Measurements from ENCODE around the gene CFAP77. TPM values are rescaled to one million over a fixed set of nuclear protein-coding genes. Genes with fewer than 3 reads are reported as not detected.
"Not testable (repeated sequence)": the region's sequence is repeated elsewhere in the genome, so short reads cannot be mapped to it uniquely, and the experiment has no call there.

The CFAP77 gene
- total and polyA plus RNA-seq, 2 experiments from 2014 or later, result not detected

GRCh38 chr9:132560616-132561202 lies 150.7 kb downstream of the CFAP77 start:
- no peaks in the 10 kb centered on the region for H3K36me3 ChIP-seq (ENCODE audit: low read depth)
- H3K9me2 ChIP-seq (ENCODE audit: insufficient read depth), result no peaks in the 10 kb centered on the region
- TF ChIP-seq EZH2 (IDR thresholded peaks at IDR 0.05; ENCODE audit: insufficient read depth, poor library complexity, severe bottlenecking) (no peak), EZH2phosphoT487 (IDR thresholded peaks at IDR 0.05; ENCODE audit: insufficient read depth, low read depth) (no peak)
- DNase-seq, result no peak
- H3K79me2 ChIP-seq (ENCODE audit: insufficient read depth), result no peaks in the 10 kb centered on the region
- in situ Hi-C loops (cut with MboI), result no loop called here
- H3K4me1 ChIP-seq (ENCODE audit: insufficient read depth), result no peaks in the 10 kb centered on the region
- no peaks in the 10 kb centered on the region for H4K20me1 ChIP-seq (ENCODE audit: insufficient read depth)
- no peak overlapping the region for H3K9ac ChIP-seq
- no peak overlapping the region for H3K4me3 ChIP-seq
- H3K27me3 ChIP-seq (replicated peaks; ENCODE audit: insufficient read depth), result peaks cover 64% of the 10 kb centered on the region
- no peak overlapping the region for H2AFZ ChIP-seq
- 25% methylated on average over 14 of the region's 14 CpGs for WGBS, 2 experiments (ENCODE audit: low coverage in 1 of 2, low lambda C conversion rate in 2 of 2, missing lambda C conversion rate in 2 of 2)
- no peak overlapping the region for H3K4me2 ChIP-seq (ENCODE audit: unreplicated experiment)
- no peaks in the 10 kb centered on the region for H3F3A ChIP-seq (ENCODE audit: insufficient read depth)
- no peak overlapping the region for H3K27ac ChIP-seq
- no peaks in the 10 kb centered on the region for H3K9me3 ChIP-seq (ENCODE audit: low read depth)

GRCh38 chr9:132562306-132562573 lies 152.2 kb downstream of the CFAP77 start:
- Histone ChIP-seq H3K27me3 (replicated peaks; ENCODE audit: insufficient read depth) (peaks cover 52% of the 10 kb centered on the region), H3K27ac (no peak overlapping the region), H4K20me1 (ENCODE audit: insufficient read depth) (no peaks in the 10 kb centered on the region), H3K4me3 (no peak overlapping the region), H3K4me2 (ENCODE audit: unreplicated experiment) (no peak overlapping the region), H2AFZ (no peak overlapping the region), H3K4me1 (ENCODE audit: insufficient read depth) (no peaks in the 10 kb centered on the region), H3F3A (ENCODE audit: insufficient read depth) (no peaks in the 10 kb centered on the region), H3K79me2 (ENCODE audit: insufficient read depth) (no peaks in the 10 kb centered on the region), H3K9me2 (ENCODE audit: insufficient read depth) (no peaks in the 10 kb centered on the region), H3K36me3 (ENCODE audit: low read depth) (no peaks in the 10 kb centered on the region), H3K9me3 (ENCODE audit: low read depth) (no peaks in the 10 kb centered on the region), H3K9ac (no peak overlapping the region)
- in situ Hi-C loops (cut with MboI), result no loop called here
- TF ChIP-seq EZH2 (IDR thresholded peaks at IDR 0.05; ENCODE audit: insufficient read depth, poor library complexity, severe bottlenecking) (no peak), EZH2phosphoT487 (IDR thresholded peaks at IDR 0.05; ENCODE audit: insufficient read depth, low read depth) (no peak)
- DNase-seq, result no peak
- 1 to 5% methylated on average over 4 of the region's 4 CpGs for WGBS, 2 experiments (ENCODE audit: low coverage in 1 of 2, low lambda C conversion rate in 2 of 2, missing lambda C conversion rate in 2 of 2)

- Histone ChIP-seq H3K27ac (no peak overlapping the region), H3K4me1 (ENCODE audit: insufficient read depth) (no peaks in the 10 kb centered on the region), H3K27me3 (replicated peaks; ENCODE audit: insufficient read depth) (peaks cover 57% of the 10 kb centered on the region), H3K79me2 (ENCODE audit: insufficient read depth) (no peaks in the 10 kb centered on the region), H3K9ac (no peak overlapping the region), H3K9me3 (ENCODE audit: low read depth) (no peaks in the 10 kb centered on the region), H3K9me2 (ENCODE audit: insufficient read depth) (no peaks in the 10 kb centered on the region), H3K4me3 (no peak overlapping the region), H4K20me1 (ENCODE audit: insufficient read depth) (no peaks in the 10 kb centered on the region), H3K4me2 (ENCODE audit: unreplicated experiment) (no peak overlapping the region), H3K36me3 (ENCODE audit: low read depth) (no peaks in the 10 kb centered on the region), H2AFZ (no peak overlapping the region), H3F3A (ENCODE audit: insufficient read depth) (no peaks in the 10 kb centered on the region)
- whole genome bisulfite sequencing, 2 experiments (ENCODE audit: low coverage in 1 of 2, low lambda C conversion rate in 2 of 2, missing lambda C conversion rate in 2 of 2), result 52 to 59% methylated on average over 6 of the region's 6 CpGs
- TF ChIP-seq EZH2phosphoT487 (IDR thresholded peaks at IDR 0.05; ENCODE audit: insufficient read depth, low read depth) (no peak), EZH2 (IDR thresholded peaks at IDR 0.05; ENCODE audit: insufficient read depth, poor library complexity, severe bottlenecking) (no peak)
- in situ Hi-C loops (cut with MboI), result no loop called here
- no peak for DNase-seq
Measured at GRCh38 chr9:132564526-132564925, 154.5 kb downstream of the CFAP77 start.

GRCh38 chr9:132568787-132569186 lies 158.8 kb downstream of the CFAP77 start:
- WGBS, 2 experiments (ENCODE audit: low coverage in 1 of 2, low lambda C conversion rate in 2 of 2, missing lambda C conversion rate in 2 of 2), result 34 to 36% methylated on average over 2 of the region's 2 CpGs
- DNase-seq; H3K9me2 ChIP-seq (ENCODE audit: insufficient read depth); H2AFZ ChIP-seq; H3K9me3 ChIP-seq (ENCODE audit: low read depth); H3K36me3 ChIP-seq (ENCODE audit: low read depth); in situ Hi-C loops (cut with MboI); H3K79me2 ChIP-seq (ENCODE audit: insufficient read depth); H3K4me1 ChIP-seq (ENCODE audit: insufficient read depth); H3K27ac ChIP-seq; H3K4me2 ChIP-seq (ENCODE audit: unreplicated experiment); H3F3A ChIP-seq (ENCODE audit: insufficient read depth); H3K4me3 ChIP-seq; H3K9ac ChIP-seq; H4K20me1 ChIP-seq (ENCODE audit: insufficient read depth): not testable (repeated sequence)
- peaks cover 43% of the 10 kb centered on the region for H3K27me3 ChIP-seq (replicated peaks; ENCODE audit: insufficient read depth)
